GM23338 (cell line): Measurements from ENCODE around the gene PHC3.

ENCODE experiments used
- CTCF ChIP-seq, 2 experiments: fragments of 200-600 bp in 1 of 2; sonication (generic) in 1 of 2; conservative IDR thresholded peaks; 2 replicates each; pipeline versions ENCODE4 v1.5.1 to v1.6.1; 2016 to 2017; ENCODE audit warnings: antibody characterized with exemption in 2 of 2, low read depth in 2 of 2, mild to moderate bottlenecking in 2 of 2, moderate library complexity in 1 of 2
- EZH2 ChIP-seq: fragments of 200-600 bp; sonication (generic); IDR thresholded peaks from one replicate; pipeline ENCODE4 v1.8.0; 2017; ENCODE audit warnings: antibody characterized with exemption, mild to moderate bottlenecking, low read depth; ENCODE audit not compliant: unreplicated experiment
- EZH2phosphoT487 ChIP-seq: fragments of 200-600 bp; sonication (generic); IDR thresholded peaks from one replicate; pipeline ENCODE4 v1.8.1; 2018; ENCODE audit warnings: antibody characterized with exemption; ENCODE audit not compliant: unreplicated experiment
- NANOG ChIP-seq: IDR thresholded peaks from 2 replicates; pipeline ENCODE4 v1.6.1; 2016; ENCODE audit warnings: antibody characterized with exemption, borderline replicate concordance
- ZNF114 ChIP-seq: fragments of 250-450 bp; sonication (Bioruptor Pico); IDR thresholded peaks from 2 replicates; pipeline ENCODE4 v1.5.0; 2020; ENCODE audit warnings: mild to moderate bottlenecking, moderate library complexity

GRCh38 chr3:170062769-170063168 lies 118.8 kb downstream of the PHC3 start:
- TF ChIP-seq ZNF114 (CRISPR knock-in tag), result no peak
- peak; percentile 65 to 68 for TF ChIP-seq CTCF (conservative IDR thresholded peaks at IDR 0.05; ENCODE audit: low read depth in 2 of 2)
- no peak for TF ChIP-seq EZH2
- no peak for TF ChIP-seq EZH2phosphoT487
- no peak; the same call in 1 of the 2 replicates for TF ChIP-seq NANOG
